ENCODE results near the gene KIF18B.

GRCh38 chr17:44909681-44910144, 37.9 kb downstream of the KIF18B start:
- no peak for TF ChIP-seq CTCF (IDR thresholded peaks at IDR 0.05)
- TF ChIP-seq POLR2A (IDR thresholded peaks at IDR 0.05), result no peak

Measured in right lobe of liver (tissue), 4 donors.